ENCODE results near the gene TSPAN18.

The TSPAN18 gene

GRCh38 chr11:44978274-44978960 lies 251.7 kb downstream of the TSPAN18 start:
- no peak for DNase-seq

GRCh38 chr11:44978961-44979331 lies 252.2 kb downstream of the TSPAN18 start:
- no peak for DNase-seq

- DNase-seq: peak in 1 of 56 donors; percentile 9
Observed at GRCh38 chr11:44979543-44980399, 253.0 kb downstream of the TSPAN18 start.

- no peak for DNase-seq
Observed at GRCh38 chr11:44980533-44981427, 254.0 kb downstream of the TSPAN18 start.
